HG03457 (cell line): Measurements from ENCODE around the gene KCTD10.

Source experiments
- ATAC-seq: cut with Tn5 transposase; IDR thresholded peaks from one replicate; pipeline ENCODE4 v1.9.1; 2021; ENCODE audit warnings: moderate number of reproducible peaks; ENCODE audit not compliant: unreplicated experiment

The KCTD10 gene

GRCh38 chr12:109495012-109495411, 17.9 kb upstream of the KCTD10 start:
- no peak for ATAC-seq

GRCh38 chr12:109494348-109494881, 17.3 kb upstream of the KCTD10 start:
- ATAC-seq, result no peak

GRCh38 chr12:109493938-109494337, 16.8 kb upstream of the KCTD10 start:
- no peak for ATAC-seq

GRCh38 chr12:109493090-109493489, 16.0 kb upstream of the KCTD10 start:
- no peak for ATAC-seq

DNA sequence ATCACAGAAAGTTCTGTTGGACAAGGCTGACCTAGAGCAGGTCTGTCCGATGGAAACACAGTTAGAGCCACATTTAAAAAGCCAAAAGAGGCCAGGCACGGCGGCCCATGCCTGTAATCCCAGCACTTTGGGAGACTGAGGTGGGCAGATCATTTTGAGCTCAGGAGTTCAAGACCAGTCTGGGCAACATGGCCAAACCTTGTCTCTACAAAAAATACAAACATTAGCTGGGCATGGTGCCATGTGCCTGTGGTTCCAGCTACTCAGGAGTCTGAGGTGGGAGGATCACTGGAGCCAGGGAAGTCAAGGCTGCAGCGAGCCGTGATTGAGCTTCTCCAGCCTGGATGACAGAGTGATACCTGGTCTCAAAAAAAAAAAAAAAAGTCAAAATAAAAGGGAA, 15.3 kb upstream of the KCTD10 start:
- ATAC-seq, result no peak

GRCh38 chr12:109491671-109492070, 14.6 kb upstream of the KCTD10 start:
- ATAC-seq, result no peak

GRCh38 chr12:109489955-109490565, 13.0 kb upstream of the KCTD10 start:
- no peak for ATAC-seq

- no peak for ATAC-seq
Measured at GRCh38 chr12:109489016-109489954, 12.2 kb upstream of the KCTD10 start.

DNA sequence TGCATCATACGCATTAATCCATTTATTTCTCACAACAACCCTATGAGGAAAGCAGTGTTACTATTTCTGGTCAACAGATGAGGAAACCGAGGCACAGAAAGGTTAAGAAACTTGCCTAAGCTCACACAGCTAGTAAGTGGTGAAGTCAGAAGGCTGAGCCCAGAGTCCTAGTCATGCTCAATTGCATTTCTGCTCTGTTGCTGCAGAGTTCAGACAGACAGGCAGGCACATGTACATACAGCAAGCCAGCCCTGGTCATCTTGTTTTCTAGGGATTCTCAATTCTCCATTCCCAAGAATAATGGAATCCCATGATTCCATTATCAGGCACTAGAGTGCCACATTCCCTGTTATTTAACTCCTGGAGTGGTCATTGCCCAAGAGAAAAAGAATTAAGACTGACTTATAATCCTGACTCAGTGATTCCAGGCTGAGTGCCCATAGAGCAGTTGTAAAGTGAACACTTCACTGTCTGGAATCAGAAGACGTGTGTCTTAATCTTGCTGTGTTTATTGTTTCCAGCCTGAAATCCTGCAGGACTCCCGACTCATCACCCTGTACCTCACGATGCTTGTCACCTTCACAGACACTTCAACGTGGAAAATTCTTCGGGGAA, 11.1 kb upstream of the KCTD10 start:
- no peak for ATAC-seq

DNA sequence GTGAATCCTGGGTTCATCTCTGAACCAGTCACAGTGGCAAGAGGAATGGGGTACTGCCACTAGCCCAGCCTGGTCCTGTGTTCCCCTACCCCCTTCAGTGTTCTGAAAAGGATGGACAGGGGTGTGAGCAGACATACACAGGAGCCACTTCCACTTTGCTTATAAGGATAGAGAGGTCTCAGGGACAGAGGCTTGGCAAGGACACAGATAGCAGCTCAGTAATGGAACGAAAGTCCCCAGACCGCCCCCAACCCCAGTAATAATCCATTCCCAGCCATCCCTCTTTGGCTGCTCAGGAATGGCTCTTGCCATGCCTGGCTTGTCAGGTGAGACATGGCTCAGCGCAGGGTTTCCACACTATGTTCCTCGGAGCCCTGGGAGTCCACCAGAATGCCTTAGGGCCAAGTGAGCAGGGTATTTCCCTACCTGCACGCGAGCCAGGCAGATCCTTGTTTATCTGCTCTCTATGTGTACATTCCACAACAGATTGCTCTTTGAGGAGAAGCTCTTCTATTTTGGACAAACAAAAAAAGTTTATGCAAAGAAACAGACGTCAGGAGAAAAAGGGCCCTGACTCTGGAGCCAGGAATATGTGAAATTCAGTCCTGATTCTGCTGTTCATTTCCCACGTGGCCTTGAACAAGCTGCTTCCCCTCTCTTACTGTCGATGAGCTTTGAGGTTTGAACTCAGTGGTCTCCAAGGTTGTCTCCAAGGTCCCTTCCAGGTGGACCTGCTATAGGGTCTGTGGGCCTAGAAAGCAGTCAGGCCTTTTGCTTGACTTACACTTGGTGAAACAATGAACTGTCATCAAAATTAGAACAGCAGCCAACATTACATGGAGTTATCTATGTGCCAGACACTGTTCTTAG, 10.3 kb upstream of the KCTD10 start:
- no peak for ATAC-seq

- no peak for ATAC-seq
Measured at GRCh38 chr12:109485201-109485600, 8.1 kb upstream of the KCTD10 start.

DNA sequence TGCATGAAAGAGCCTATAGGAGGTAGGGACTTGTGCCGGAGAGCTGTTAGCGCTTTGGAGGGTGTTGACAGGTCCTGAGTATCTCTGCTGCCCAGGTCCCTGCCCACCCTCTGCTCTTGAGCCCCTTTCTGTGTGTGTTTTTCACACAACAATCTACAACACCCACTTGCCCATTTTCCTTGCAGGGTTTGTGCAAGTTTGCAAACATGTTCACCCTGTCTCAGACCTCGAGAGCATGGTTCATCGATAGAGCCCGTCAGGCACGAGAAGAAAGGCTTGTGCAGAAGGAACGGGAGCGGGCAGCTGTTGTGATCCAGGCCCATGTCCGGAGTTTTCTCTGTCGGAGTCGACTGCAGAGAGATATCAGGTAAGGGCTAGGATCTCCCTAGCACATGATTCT, 6.2 kb upstream of the KCTD10 start:
- no peak for ATAC-seq

- no peak for ATAC-seq
Measured at GRCh38 chr12:109482894-109483293, 5.8 kb upstream of the KCTD10 start.

DNA sequence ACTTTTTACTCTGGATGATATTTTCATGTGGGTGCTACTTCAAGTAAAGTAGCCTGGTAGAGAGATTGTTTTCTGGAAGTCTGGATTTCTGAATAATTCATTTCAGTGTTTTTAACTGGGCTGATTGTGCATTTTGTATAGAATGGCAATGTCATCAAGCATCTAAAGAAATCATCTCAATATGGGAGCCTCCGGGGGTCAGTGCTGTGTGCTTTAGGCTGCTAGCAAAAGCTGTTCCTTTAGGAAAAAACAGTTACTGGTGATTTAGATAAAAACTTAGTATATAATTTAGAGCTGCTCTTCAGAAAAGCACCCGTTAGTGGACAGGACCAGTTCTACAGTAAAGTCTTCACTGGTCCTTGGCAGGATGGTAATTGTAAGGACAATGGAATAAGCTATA, 5.4 kb upstream of the KCTD10 start:
- ATAC-seq, result no peak

DNA sequence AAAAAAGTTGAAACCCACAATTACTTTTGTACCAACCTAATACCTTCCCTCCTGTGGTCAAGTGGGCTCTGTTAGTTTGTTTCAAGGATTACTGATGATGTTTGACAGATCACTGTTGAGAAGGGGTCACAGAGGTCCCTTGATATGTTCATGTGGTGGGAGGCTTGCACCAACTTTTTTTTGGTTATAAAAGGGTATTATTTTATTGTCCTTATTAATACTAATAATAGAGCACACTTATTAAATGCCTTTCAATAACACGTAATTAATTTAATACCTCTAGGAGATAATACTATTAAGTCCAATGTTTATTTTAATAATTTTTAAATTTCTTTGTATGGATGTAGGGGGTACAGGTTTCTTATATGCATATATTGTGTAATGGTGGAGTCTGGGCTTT, 4.8 kb upstream of the KCTD10 start:
- ATAC-seq, result no peak

DNA sequence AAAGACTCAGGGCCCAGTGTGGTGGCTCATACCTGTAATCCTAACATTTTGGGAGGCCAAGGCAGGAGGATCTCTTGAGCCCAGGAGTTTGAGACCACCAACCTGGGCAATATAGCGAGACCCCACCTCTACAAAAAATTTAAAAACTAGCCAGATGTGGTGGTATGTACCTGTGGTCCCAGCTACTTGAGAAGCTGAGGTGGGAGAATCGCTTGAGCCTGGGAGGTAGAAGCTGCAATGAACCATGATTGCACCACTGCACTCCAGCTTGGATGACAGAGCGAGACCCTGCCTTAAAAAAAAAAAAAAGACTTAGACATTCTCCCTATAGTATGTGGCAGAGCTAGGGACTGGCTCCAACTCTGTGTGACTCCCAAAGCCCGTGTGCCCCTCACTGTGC, 3.3 kb upstream of the KCTD10 start:
- no peak for ATAC-seq

DNA sequence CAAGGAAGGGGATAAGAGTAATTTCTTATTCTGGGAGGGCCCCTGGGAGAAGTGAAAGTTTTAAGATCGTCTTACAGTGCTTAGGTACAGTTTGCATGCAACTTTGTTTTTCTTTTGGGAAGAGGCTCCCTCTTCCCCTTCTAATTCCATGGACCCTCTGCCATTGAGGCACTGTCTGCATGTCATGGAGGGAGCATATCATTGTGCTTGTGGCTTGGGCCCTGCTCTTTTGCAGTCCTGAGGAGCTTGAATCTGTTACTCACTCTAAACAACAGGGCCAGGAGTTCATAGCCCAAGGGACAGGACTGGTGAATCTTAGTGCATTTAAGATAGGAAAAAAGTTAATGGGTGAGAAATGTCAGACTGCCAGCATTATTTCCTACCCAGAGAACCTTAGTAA, 2.7 kb upstream of the KCTD10 start:
- no peak for ATAC-seq

DNA sequence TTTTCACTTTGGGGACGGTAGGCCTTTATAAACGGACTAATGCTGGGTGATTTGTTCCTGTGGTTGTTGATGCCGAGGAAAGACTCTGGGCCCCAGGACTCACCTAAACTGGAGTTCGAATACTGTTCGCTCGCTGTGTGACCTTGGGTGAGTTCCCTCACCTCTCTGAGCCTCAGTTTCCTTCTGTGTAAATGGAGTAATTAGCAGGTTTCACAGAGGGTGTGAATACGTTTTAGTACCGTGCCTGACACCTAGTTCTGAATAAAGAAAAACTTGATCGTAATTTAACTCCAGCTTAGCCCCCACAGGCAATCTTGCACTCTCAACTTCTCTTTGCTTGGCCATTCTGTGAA, 839 bp upstream of the KCTD10 start:
- no peak for ATAC-seq

GRCh38 chr12:109476807-109477184, 304 bp downstream of the KCTD10 start:
- no peak for ATAC-seq

DNA sequence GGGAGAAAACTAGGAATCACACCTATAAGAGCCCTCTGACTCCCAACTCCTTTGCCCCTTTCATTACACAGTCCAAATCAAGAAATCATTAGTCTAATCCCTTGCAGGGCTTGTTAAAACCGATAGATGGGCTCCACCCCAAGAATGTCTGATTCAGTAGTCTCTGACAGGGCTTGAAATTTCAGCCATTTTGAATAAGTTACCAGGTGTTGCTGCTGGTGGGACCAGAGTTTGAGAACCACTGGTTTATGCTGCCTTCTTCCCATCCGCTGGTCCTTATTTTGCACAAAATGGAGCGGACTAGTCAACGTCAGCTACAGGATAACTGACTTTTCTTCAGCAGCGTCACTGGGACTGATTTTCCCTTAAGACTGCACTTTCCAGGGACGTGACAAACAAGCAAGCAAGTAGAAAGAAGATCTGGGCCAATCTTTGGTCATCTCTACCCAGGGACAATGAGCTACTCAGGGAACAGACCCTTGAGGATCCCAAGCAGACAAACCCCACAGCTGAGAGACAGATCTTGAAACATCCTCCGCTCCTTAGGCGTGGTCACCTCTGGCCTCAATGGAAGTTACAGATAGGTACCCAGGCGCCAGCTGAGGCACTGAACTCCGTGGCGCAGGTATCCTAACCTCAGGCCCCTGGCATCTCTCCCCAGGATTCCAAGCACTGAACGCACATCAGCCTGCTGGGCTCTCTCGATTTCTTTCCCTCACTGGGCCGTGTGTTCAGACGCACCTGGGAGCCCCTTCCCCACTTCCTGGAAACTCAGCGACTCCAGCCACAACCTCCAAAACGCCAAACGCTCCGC, 900 bp downstream of the KCTD10 start:
- no peak for ATAC-seq
